SU-DHL-6 (cell line): Measurements from ENCODE around the gene RNF31.

ENCODE experiments used
- CTCF ChIP-seq: fragments of 200-600 bp; sonication (generic); IDR thresholded peaks from one replicate; pipeline ENCODE4 v1.5.1; 2017; ENCODE audit warnings: antibody characterized with exemption, mild to moderate bottlenecking, low read length, moderate library complexity; ENCODE audit not compliant: insufficient read depth, poor library complexity, severe bottlenecking
- EZH2phosphoT487 ChIP-seq: fragments of 200-600 bp; sonication (generic), shearing (Covaris generic); conservative IDR thresholded peaks from 2 replicates; pipeline ENCODE4 v1.6.1; 2018; ENCODE audit warnings: mild to moderate bottlenecking, antibody characterized with exemption, low read length, moderate library complexity, mixed read lengths

GRCh38 chr14:24145690-24146452 lies 1.4 kb upstream of the RNF31 start:
- TF ChIP-seq CTCF, result no peak
- no peak for TF ChIP-seq EZH2phosphoT487
